ENCODE results near the gene TSGA10IP. TPM values are rescaled to one million over a fixed set of nuclear protein-coding genes. Genes with fewer than 3 reads are reported as not detected.

Gene TSGA10IP
- total and polyA plus RNA-seq, 4 donors, result 0.39 to 0.68 (median 0.60) TPM; not detected in 1

GRCh38 chr11:65903068-65903481, 42.2 kb upstream of the TSGA10IP start:
- H3K4me1 ChIP-seq (ENCODE audit: control insufficient read depth, insufficient read depth, low read length), result peaks cover 18% of the 10 kb centered on the region
- H3K9me3 ChIP-seq (ENCODE audit: control insufficient read depth, insufficient read depth, low read length), result no peaks in the 10 kb centered on the region
- no peak overlapping the region for H3K27ac ChIP-seq (ENCODE audit: low read depth, low read length)
- H3K27me3 ChIP-seq (ENCODE audit: control insufficient read depth, insufficient read depth, low read length), result peaks cover 55% of the 10 kb centered on the region
- WGBS (ENCODE audit: insufficient coverage), result 11% methylated on average over 4 of the region's 5 CpGs
- no peaks in the 10 kb centered on the region for H3K36me3 ChIP-seq (ENCODE audit: control insufficient read depth, insufficient read depth, low read length)
- no peak overlapping the region for H3K4me3 ChIP-seq (ENCODE audit: low read depth, low read length)
- DNase-seq (ENCODE audit: low read depth in 4 of 6, low spot score in 6 of 6), result no peak

- H3K4me1 ChIP-seq (ENCODE audit: control insufficient read depth, insufficient read depth, low read length), result peaks cover 18% of the 10 kb centered on the region
- no peaks in the 10 kb centered on the region for H3K9me3 ChIP-seq (ENCODE audit: control insufficient read depth, insufficient read depth, low read length)
- 75% methylated on average over 8 of the region's 8 CpGs for whole genome bisulfite sequencing (ENCODE audit: insufficient coverage)
- peaks cover 50% of the 10 kb centered on the region for H3K27me3 ChIP-seq (ENCODE audit: control insufficient read depth, insufficient read depth, low read length)
- H3K36me3 ChIP-seq (ENCODE audit: control insufficient read depth, insufficient read depth, low read length), result no peaks in the 10 kb centered on the region
- no peak for DNase-seq (ENCODE audit: low read depth in 4 of 6, low spot score in 6 of 6)
- H3K27ac ChIP-seq (ENCODE audit: low read depth, low read length), result no peak overlapping the region
- H3K4me3 ChIP-seq (ENCODE audit: low read depth, low read length), result no peak overlapping the region
These were observed 41.6 kb upstream of the TSGA10IP start for GRCh38 chr11:65903715-65904114.

DNA sequence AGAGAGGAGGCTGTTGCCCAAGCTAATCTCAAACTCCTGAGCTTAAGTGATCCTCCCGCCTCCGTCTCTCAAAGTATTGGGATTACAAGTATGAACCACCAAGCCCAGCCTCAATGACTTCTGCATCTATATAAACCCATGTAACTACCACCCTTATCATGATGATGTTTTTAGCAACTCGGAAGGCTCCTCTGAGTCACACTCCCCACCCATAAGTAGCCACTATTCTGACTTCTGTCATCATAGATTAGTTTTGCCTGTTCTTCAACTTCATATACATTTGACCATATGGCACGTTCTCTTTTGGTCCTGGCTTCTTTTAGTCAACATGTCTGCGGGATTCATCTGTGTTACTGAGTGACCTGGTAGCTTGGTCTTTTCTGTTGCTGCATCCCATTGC, 38.7 kb upstream of the TSGA10IP start:
- Histone ChIP-seq H3K27me3 (ENCODE audit: control insufficient read depth, insufficient read depth, low read length) (peaks cover 21% of the 10 kb centered on the region), H3K36me3 (ENCODE audit: control insufficient read depth, insufficient read depth, low read length) (no peaks in the 10 kb centered on the region), H3K27ac (ENCODE audit: low read depth, low read length) (no peak overlapping the region), H3K4me3 (ENCODE audit: low read depth, low read length) (no peak overlapping the region), H3K4me1 (ENCODE audit: control insufficient read depth, insufficient read depth, low read length) (peaks cover 5% of the 10 kb centered on the region), H3K9me3 (ENCODE audit: control insufficient read depth, insufficient read depth, low read length) (no peaks in the 10 kb centered on the region)
- no peak for DNase-seq (ENCODE audit: low read depth in 4 of 6, low spot score in 6 of 6)
- WGBS (ENCODE audit: insufficient coverage), result 92% methylated on average over 4 of the region's 5 CpGs

DNA sequence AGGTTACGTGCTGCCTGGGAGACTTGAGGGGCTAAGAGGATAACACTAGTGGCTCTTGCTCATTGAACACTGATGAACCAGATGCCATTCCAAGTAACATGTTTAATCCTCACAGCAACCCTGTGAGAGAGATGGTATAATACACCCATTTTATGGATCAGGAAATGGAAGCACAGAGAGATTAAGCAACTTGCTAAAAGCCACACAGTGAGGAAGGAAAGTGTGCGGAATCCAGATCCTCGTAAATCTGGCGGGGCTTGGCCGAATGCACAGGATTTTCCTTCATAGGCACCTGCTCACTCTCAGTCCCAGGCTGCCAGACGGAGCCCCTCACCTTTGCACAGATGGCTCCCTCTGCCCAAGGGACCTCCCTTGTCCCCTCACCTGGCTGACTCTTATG, 37.4 kb upstream of the TSGA10IP start:
- Histone ChIP-seq H3K27me3 (ENCODE audit: control insufficient read depth, insufficient read depth, low read length) (peaks cover 14% of the 10 kb centered on the region), H3K9me3 (ENCODE audit: control insufficient read depth, insufficient read depth, low read length) (no peaks in the 10 kb centered on the region), H3K4me1 (ENCODE audit: control insufficient read depth, insufficient read depth, low read length) (peaks cover 11% of the 10 kb centered on the region), H3K36me3 (ENCODE audit: control insufficient read depth, insufficient read depth, low read length) (no peaks in the 10 kb centered on the region), H3K4me3 (ENCODE audit: low read depth, low read length) (no peak overlapping the region), H3K27ac (ENCODE audit: low read depth, low read length) (no peak overlapping the region)
- DNase-seq (ENCODE audit: low read depth in 4 of 6, low spot score in 6 of 6), result no peak
- 89% methylated on average over 5 of the region's 6 CpGs for WGBS (ENCODE audit: insufficient coverage)

DNA sequence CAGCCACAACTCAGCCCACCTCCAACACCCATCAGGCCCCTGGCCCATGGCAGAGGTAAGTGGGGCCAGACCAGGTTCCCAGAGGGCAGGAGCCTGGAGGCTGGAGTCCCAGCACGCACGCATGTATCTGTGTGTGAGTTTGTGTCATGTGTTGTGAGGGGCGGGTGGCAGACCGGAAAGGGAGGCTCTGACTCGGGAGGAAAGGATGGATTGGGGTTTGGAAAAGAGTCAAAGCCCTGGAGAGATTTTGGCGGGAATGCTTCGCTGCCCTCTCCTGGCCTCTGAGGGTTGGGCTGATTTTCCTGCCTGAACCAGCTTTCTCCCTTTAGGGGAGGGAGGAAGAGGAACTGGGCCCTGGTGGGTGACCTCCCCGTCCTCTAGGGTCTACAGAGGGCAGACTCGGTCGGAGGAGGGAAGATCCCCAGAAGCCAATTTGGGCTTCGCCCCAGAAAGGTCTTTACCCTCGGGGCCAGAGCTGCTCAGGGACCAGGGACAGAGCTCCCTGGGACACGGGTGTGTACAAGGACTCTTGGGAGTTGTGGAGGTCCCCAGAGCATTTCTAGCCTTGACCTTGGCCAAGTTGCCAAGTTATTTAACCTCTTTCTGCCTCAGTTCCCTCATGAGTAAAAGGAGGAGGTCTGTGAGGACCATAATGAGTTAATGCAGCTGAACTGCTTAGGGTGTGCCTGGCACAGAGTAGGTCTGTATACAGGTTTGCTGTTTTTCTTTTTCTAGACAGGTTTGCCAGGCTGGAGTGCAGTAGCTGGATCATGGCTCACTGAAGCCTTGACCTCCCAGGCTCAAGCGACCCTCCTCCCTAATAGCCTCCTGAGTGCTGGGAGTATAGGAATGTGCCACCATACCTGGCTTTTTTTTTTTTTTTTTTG, 33.4 kb upstream of the TSGA10IP start:
- Histone ChIP-seq H3K27ac (ENCODE audit: low read depth, low read length) (no peak overlapping the region), H3K27me3 (ENCODE audit: control insufficient read depth, insufficient read depth, low read length) (peaks cover 7% of the 10 kb centered on the region), H3K9me3 (ENCODE audit: control insufficient read depth, insufficient read depth, low read length) (no peaks in the 10 kb centered on the region), H3K4me1 (ENCODE audit: control insufficient read depth, insufficient read depth, low read length) (peaks cover 29% of the 10 kb centered on the region), H3K4me3 (ENCODE audit: low read depth, low read length) (no peak overlapping the region), H3K36me3 (ENCODE audit: control insufficient read depth, insufficient read depth, low read length) (peaks cover 9% of the 10 kb centered on the region)
- WGBS (ENCODE audit: insufficient coverage), result 28% methylated on average over 13 of the region's 14 CpGs
- peak in 2 of 6 donors; percentile 19 to 69 for DNase-seq (ENCODE audit: low read depth in 4 of 6, low spot score in 6 of 6)

DNA sequence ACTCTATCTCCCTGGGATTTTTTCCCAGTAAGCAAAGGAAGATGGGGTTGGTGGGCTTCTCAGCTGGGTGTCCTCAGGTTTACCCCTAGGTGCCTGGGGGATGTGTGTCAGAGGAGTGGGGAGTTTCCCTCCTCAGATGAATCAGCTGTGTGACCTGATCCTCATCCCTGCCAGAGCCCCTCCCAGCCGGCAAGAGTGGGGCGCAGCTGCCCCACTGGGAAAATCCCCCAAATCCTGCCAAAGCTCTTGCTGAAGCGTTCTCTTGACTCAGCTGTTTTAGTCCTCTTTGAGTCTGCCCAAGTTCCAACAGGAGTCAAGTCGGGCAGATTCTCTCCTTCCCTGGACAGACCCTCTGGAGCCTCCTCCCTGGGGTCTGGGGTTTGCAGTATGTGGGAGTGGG, 32.4 kb upstream of the TSGA10IP start:
- 82% methylated on average over 3 of the region's 4 CpGs for WGBS (ENCODE audit: insufficient coverage)
- Histone ChIP-seq H3K27ac (ENCODE audit: low read depth, low read length) (no peak overlapping the region), H3K36me3 (ENCODE audit: control insufficient read depth, insufficient read depth, low read length) (peaks cover 17% of the 10 kb centered on the region), H3K9me3 (ENCODE audit: control insufficient read depth, insufficient read depth, low read length) (no peaks in the 10 kb centered on the region), H3K4me1 (ENCODE audit: control insufficient read depth, insufficient read depth, low read length) (peaks cover 38% of the 10 kb centered on the region), H3K27me3 (ENCODE audit: control insufficient read depth, insufficient read depth, low read length) (peaks cover 3% of the 10 kb centered on the region), H3K4me3 (ENCODE audit: low read depth, low read length) (no peak overlapping the region)
- no peak for DNase-seq (ENCODE audit: low read depth in 4 of 6, low spot score in 6 of 6)

- WGBS (ENCODE audit: insufficient coverage), result 70% methylated on average over 10 of the region's 10 CpGs
- H3K4me3 ChIP-seq (ENCODE audit: low read depth, low read length), result no peak overlapping the region
- peaks cover 51% of the 10 kb centered on the region for H3K4me1 ChIP-seq (ENCODE audit: control insufficient read depth, insufficient read depth, low read length)
- H3K9me3 ChIP-seq (ENCODE audit: control insufficient read depth, insufficient read depth, low read length), result no peaks in the 10 kb centered on the region
- DNase-seq (ENCODE audit: low read depth in 4 of 6, low spot score in 6 of 6), result no peak
- no peaks in the 10 kb centered on the region for H3K27me3 ChIP-seq (ENCODE audit: control insufficient read depth, insufficient read depth, low read length)
- H3K36me3 ChIP-seq (ENCODE audit: control insufficient read depth, insufficient read depth, low read length), result peaks cover 20% of the 10 kb centered on the region
- H3K27ac ChIP-seq (ENCODE audit: low read depth, low read length), result no peak overlapping the region
These were observed 30.0 kb upstream of the TSGA10IP start for GRCh38 chr11:65915101-65915820.

DNA sequence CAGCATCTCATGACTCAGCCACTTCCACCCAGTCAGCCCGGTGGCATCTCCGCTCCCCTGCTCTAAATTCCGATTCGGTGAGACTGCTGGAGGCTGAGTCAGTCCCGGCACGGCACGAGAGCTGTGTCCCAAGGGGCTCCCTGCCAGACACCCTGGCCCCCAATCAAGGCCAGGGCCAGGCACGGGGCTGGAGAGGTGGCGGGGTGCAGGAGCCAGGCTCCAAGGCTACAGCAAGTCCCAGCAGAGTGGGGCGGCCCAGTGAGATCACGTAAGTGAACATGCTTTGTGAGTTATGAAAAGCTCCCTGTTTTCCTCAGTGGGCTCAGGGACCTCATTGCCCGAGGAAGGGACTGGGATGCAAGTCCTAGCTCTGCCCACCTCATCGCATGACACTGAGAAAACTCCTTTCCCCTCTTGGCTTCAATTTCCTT, 29.4 kb upstream of the TSGA10IP start:
- Histone ChIP-seq H3K4me1 (ENCODE audit: control insufficient read depth, insufficient read depth, low read length) (peaks cover 57% of the 10 kb centered on the region), H3K27me3 (ENCODE audit: control insufficient read depth, insufficient read depth, low read length) (no peaks in the 10 kb centered on the region), H3K9me3 (ENCODE audit: control insufficient read depth, insufficient read depth, low read length) (no peaks in the 10 kb centered on the region), H3K27ac (ENCODE audit: low read depth, low read length) (no peak overlapping the region), H3K36me3 (ENCODE audit: control insufficient read depth, insufficient read depth, low read length) (peaks cover 26% of the 10 kb centered on the region), H3K4me3 (ENCODE audit: low read depth, low read length) (no peak overlapping the region)
- WGBS (ENCODE audit: insufficient coverage), result 65% methylated on average over 11 of the region's 13 CpGs
- DNase-seq (ENCODE audit: low read depth in 4 of 6, low spot score in 6 of 6), result no peak

GRCh38 chr11:65916391-65916790, 28.9 kb upstream of the TSGA10IP start:
- Histone ChIP-seq H3K4me1 (ENCODE audit: control insufficient read depth, insufficient read depth, low read length) (peaks cover 57% of the 10 kb centered on the region), H3K27ac (ENCODE audit: low read depth, low read length) (no peak overlapping the region), H3K4me3 (ENCODE audit: low read depth, low read length) (no peak overlapping the region), H3K36me3 (ENCODE audit: control insufficient read depth, insufficient read depth, low read length) (peaks cover 32% of the 10 kb centered on the region), H3K9me3 (ENCODE audit: control insufficient read depth, insufficient read depth, low read length) (no peaks in the 10 kb centered on the region), H3K27me3 (ENCODE audit: control insufficient read depth, insufficient read depth, low read length) (no peaks in the 10 kb centered on the region)
- DNase-seq (ENCODE audit: low read depth in 4 of 6, low spot score in 6 of 6), result no peak
- WGBS (ENCODE audit: insufficient coverage), result 88% methylated on average over 5 of the region's 7 CpGs
